Measurements from ENCODE around the gene SMARCAL1.
"Not testable (repeated sequence)": the region's sequence is repeated elsewhere in the genome, so short reads cannot be mapped to it uniquely, and the experiment has no call there.

SMARCAL1 gene

GRCh38 chr2:216412022-216412999 is at the start of gene SMARCAL1:
TSS of gene SMARCAL1 (plus strand) at chr2:216412484. CDS start at chr2:216414705, 2,221 bp downstream.
- DNase-seq = peak; percentile 98 to 99
- H3K4me1 Mint-ChIP-seq = peaks cover 21% of the 10 kb centered on the region

GRCh38 chr2:216362730-216363129 is 49.6 kb upstream of the SMARCAL1 start:
- Mint-ChIP-seq H3K4me1 (peaks cover 5% of the 10 kb centered on the region), H3K9me3 (no peaks in the 10 kb centered on the region), H3K27me3 (peaks cover 13% of the 10 kb centered on the region), H3K4me3 (no peak overlapping the region), H3K27ac (no peak overlapping the region)
- ATAC-seq (no peak), DNase-seq (no peak)

More at GRCh38 chr2:216412022-216412999, at the start of gene SMARCAL1:
- peak within 1 kb of the TSS; percentile 94 to 99 for H3K4me3 Mint-ChIP-seq
- H3K27me3 Mint-ChIP-seq = no peaks in the 10 kb centered on the region
- H3K9me3 Mint-ChIP-seq = no peaks in the 10 kb centered on the region
- ATAC-seq = peak; percentile 93
- H3K27ac Mint-ChIP-seq = peak within 1 kb of the TSS; percentile 98 to 99

- Mint-ChIP-seq H3K9me3 (no peaks in the 10 kb centered on the region), H3K27me3 (peaks cover 17% of the 10 kb centered on the region), H3K4me1 (peaks cover 5% of the 10 kb centered on the region), H3K4me3 (no peak overlapping the region), H3K27ac (no peak overlapping the region)
- ATAC-seq (no peak), DNase-seq (no peak)
Measured at GRCh38 chr2:216363221-216363620, 49.1 kb upstream of the SMARCAL1 start.

DNA sequence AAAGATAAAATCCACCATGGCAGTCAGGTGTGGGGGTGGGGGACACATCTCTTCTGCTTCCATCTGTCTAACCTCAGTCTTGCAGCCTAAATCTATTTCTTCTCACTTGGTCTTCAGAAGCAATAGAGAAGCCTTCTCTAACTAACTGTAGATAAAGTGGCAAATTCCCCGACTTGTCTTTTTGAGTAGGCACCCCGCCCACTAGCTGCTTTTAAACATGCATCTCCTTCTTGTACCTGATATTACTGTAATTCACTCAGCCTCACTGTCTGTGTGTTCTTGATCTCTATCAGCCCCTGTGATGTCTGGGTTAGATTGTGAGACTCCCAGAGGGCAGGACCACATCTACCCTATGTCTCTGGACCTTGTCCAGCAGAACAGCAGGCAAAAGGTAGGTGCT is 46.8 kb upstream of the SMARCAL1 start:
- Mint-ChIP-seq H3K9me3 (no peaks in the 10 kb centered on the region), H3K4me1 (peaks cover 6% of the 10 kb centered on the region), H3K27me3 (peaks cover 40% of the 10 kb centered on the region), H3K4me3 (no peak overlapping the region), H3K27ac (no peak overlapping the region)
- DNase-seq = no peak
- no peak for ATAC-seq

DNA sequence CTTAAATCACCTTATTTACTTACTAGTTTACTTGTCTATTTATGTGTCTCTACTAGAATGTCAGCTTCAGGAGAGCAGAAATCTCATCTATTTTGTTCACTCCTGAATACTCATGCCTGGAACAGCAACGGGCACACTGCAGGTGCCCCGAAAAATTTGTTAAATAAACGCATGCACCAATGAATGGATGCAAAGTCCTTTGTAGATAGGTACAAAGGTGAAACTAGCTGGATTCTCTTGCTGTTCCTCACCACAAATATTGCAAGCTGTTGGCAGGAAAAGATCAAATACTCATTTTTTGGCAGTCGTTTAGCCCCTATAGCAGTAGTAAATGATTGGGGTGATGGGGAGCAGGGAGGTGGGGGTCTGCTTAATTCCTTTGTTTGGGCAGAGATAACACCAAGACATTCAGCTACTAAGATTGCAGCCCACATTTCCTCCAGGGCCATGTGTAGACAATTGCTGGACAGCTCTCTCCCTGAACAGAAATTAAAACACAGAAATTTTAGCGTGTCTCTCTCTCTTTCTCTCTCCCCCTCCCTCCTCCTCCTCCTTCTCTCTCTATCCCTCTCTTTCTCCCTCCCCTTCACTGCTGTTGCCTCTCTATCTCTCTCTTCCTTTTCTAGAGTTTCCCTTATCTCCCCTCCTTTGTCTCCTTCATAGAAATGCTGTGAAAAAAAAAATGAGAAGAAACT is 45.4 kb upstream of the SMARCAL1 start:
- H3K4me3 Mint-ChIP-seq = no peak overlapping the region
- peaks cover 15% of the 10 kb centered on the region for H3K4me1 Mint-ChIP-seq
- no peak overlapping the region for H3K27ac Mint-ChIP-seq
- H3K9me3 Mint-ChIP-seq = no peaks in the 10 kb centered on the region
- H3K27me3 Mint-ChIP-seq = peaks cover 51% of the 10 kb centered on the region
- DNase-seq (no peak), ATAC-seq (no peak)

- ATAC-seq = peak; percentile 46
- DNase-seq = no peak
- Mint-ChIP-seq H3K27ac (no peak overlapping the region), H3K9me3 (no peaks in the 10 kb centered on the region), H3K4me3 (no peak overlapping the region), H3K4me1 (peaks cover 22% of the 10 kb centered on the region), H3K27me3 (peaks cover 78% of the 10 kb centered on the region)
Measured at GRCh38 chr2:216369821-216370220, 42.5 kb upstream of the SMARCAL1 start.

- Mint-ChIP-seq H3K4me3 (peak overlapping the region; percentile 63 to 70), H3K27me3 (peaks cover 78% of the 10 kb centered on the region), H3K9me3 (no peaks in the 10 kb centered on the region), H3K4me1 (peaks cover 22% of the 10 kb centered on the region), H3K27ac (no peak overlapping the region)
- no peak for DNase-seq
- no peak for ATAC-seq
Measured at GRCh38 chr2:216370961-216371712, 41.1 kb upstream of the SMARCAL1 start.

GRCh38 chr2:216371721-216372702 is 40.3 kb upstream of the SMARCAL1 start, which contains the start of gene MARCHF4:
TSS of gene MARCHF4 (minus strand) at chr2:216372483. CDS start at chr2:216370260, 2,223 bp downstream.
- DNase-seq (peak; percentile 58 to 71), ATAC-seq (peak; percentile 59)
- no peak within 1 kb of the TSS for H3K27ac Mint-ChIP-seq
- peak within 1 kb of the TSS; percentile 16 to 47 for H3K4me3 Mint-ChIP-seq
- H3K4me1 Mint-ChIP-seq = peaks cover 22% of the 10 kb centered on the region
- no peaks in the 10 kb centered on the region for H3K9me3 Mint-ChIP-seq
- peaks cover 72% of the 10 kb centered on the region for H3K27me3 Mint-ChIP-seq

DNA sequence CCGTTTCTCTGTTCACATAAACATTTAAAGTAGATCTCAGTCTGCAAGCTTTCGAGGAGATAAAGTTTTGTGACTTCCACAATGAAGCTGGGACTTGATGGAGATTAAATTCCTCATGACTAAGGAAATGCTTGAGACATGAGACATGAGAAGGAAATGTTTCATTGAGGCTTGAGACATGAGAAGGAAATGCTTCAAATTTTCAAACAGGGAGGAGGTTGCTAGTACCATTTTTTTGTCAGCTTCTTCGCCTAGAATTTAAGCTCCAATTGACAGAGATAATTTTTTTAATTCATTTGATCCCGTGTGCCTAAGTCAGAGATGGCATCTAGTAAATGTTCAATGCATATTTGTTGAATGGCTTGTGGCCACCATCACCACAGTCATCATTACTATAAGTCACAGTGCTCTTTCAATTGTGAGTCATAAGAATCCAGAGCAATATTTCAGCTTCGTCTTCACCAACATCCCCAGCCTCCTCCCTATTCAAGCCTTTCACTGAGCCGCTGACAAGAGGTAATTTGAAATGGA is 39.5 kb upstream of the SMARCAL1 start:
- ATAC-seq (no peak), DNase-seq (no peak)
- H3K27ac Mint-ChIP-seq = no peak overlapping the region
- H3K9me3 Mint-ChIP-seq = no peaks in the 10 kb centered on the region
- H3K4me3 Mint-ChIP-seq = no peak overlapping the region
- peaks cover 17% of the 10 kb centered on the region for H3K4me1 Mint-ChIP-seq
- H3K27me3 Mint-ChIP-seq = peaks cover 65% of the 10 kb centered on the region

GRCh38 chr2:216373896-216374295 is 38.4 kb upstream of the SMARCAL1 start:
- no peak for DNase-seq
- Mint-ChIP-seq H3K27ac (no peak overlapping the region), H3K4me1 (peaks cover 17% of the 10 kb centered on the region), H3K9me3 (no peaks in the 10 kb centered on the region), H3K4me3 (no peak overlapping the region), H3K27me3 (peaks cover 54% of the 10 kb centered on the region)
- ATAC-seq = no peak

DNA sequence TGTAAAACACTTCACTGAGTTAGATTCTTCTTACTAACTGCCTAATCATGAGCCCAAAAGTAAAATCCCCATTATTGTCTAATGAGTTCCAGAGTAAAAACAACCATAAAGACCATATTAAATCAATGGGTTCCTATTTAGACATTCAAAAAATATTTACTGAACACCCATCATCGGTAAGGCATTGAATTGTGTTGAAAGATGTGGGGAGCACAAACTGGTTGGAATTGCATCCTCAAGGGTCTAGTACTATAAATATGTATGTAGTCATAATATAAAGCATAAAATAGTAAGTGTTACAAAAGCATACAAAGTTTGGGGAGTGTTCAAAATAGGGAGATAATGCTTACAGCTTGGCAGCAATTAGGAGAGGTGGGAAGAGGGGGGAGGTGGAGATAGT is 37.0 kb upstream of the SMARCAL1 start:
- DNase-seq (no peak), ATAC-seq (no peak)
- peaks cover 17% of the 10 kb centered on the region for H3K4me1 Mint-ChIP-seq
- no peak overlapping the region for H3K27ac Mint-ChIP-seq
- no peaks in the 10 kb centered on the region for H3K9me3 Mint-ChIP-seq
- no peak overlapping the region for H3K4me3 Mint-ChIP-seq
- H3K27me3 Mint-ChIP-seq = peaks cover 41% of the 10 kb centered on the region

DNA sequence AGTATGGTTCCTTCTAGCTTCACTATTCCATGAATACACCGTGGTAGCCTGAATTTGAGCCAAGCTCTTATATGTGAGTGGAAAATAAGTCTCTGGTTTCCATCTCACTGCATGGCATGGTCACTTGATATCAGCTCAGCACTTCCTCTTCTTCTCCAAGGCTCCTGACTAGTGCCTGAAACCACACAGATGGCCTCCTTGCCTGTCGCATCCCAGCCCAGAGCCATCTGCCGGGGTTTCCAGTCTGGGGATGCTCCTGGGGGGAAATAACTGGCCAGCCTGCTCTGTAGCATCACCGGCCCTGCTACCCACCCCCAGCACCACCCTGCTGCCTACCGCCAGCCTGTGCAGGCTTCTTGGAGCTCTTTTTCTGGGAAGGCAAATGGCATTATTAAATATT is 32.3 kb upstream of the SMARCAL1 start:
- Mint-ChIP-seq H3K27me3 (no peaks in the 10 kb centered on the region), H3K4me3 (no peak overlapping the region), H3K9me3 (no peaks in the 10 kb centered on the region), H3K27ac (no peak overlapping the region), H3K4me1 (no peaks in the 10 kb centered on the region)
- no peak for DNase-seq
- ATAC-seq = no peak

- not testable (repeated sequence) for ATAC-seq, H3K27ac Mint-ChIP-seq, H3K9me3 Mint-ChIP-seq, DNase-seq, H3K4me3 Mint-ChIP-seq, H3K27me3 Mint-ChIP-seq
- H3K4me1 Mint-ChIP-seq = peaks cover 19% of the 10 kb centered on the region
Measured at GRCh38 chr2:216384409-216384808, 27.9 kb upstream of the SMARCAL1 start.

- Mint-ChIP-seq H3K4me3 (no peak overlapping the region), H3K27ac (no peak overlapping the region), H3K4me1 (peaks cover 22% of the 10 kb centered on the region), H3K9me3 (no peaks in the 10 kb centered on the region), H3K27me3 (no peaks in the 10 kb centered on the region)
- DNase-seq (no peak), ATAC-seq (no peak)
Measured at GRCh38 chr2:216385478-216385877, 26.8 kb upstream of the SMARCAL1 start.
